GM18505 (cell line): ENCODE data around the gene NIN.

Experiments used
- ATAC-seq: cut with Tn5 transposase; IDR thresholded peaks from one replicate; pipeline ENCODE4 v1.9.1; 2021; ENCODE audit not compliant: unreplicated experiment
- POLR2A ChIP-seq: IDR thresholded peaks from 4 replicates; pipeline ENCODE4 v1.6.1; 2011; ENCODE audit warnings: borderline replicate concordance; ENCODE audit not compliant: insufficient read depth, insufficient read length; ENCODE audit errors: extremely low read depth

NIN gene

DNA sequence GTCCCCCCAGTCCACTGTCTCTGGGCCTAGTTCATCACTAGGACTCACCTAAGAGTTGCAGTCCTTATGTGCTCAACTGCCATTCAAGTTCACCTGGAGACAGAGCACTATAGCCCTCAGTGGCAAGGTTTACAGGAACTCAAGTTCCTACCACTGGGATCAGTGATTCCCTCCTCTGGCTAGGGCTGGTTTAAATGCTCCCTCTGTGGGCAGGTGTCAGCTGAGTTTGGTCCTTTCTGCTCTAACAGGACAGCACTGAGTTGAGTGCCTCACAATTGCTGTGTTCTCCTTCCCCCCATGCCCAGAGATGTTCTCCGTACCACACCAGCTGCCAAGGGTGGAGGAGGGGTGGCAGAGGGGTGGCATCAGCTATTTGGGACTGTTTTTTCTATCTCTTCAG lies 142.1 kb downstream of the NIN start:
- ATAC-seq: no peak
- no peak for TF ChIP-seq POLR2A

DNA sequence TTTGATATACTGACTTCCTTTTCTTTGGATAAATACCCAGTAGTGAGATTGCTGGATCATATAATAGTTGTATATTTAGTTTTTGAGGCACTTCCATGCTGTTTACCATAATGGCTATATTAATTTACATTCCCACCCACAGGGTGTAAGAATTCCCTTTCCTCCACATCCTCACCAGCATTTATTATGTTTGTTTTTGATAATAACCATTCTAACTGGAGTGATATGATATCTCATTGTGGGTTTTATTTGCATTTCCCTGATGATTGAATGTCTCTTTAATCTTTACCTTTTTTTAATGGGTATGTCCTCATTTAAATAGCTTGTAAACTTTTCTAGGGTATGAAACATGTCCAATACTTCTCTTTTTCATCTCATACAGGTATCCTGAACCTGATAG lies 151.3 kb downstream of the NIN start:
- no peak for TF ChIP-seq POLR2A
- no peak for ATAC-seq

DNA sequence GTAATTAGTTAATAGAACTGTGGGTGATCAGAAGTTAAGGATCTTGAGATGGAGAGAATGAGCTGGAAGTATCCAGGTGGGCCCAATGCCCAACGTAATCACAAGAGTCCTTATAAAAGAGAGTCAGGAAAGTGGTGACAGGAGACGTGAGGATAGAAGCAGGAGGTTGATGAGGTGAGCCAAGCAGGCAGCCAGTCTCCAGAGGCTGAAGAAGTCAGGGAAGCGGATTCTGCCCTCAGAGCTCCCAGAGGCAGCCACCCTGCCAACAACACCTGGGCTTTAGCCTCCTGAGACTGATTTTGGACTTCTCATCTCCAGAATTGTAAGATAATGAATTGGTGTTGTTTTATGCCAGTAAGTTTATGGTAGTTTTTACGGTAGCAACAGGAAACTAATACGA lies 152.8 kb downstream of the NIN start:
- no peak for ATAC-seq
- TF ChIP-seq POLR2A: no peak

DNA sequence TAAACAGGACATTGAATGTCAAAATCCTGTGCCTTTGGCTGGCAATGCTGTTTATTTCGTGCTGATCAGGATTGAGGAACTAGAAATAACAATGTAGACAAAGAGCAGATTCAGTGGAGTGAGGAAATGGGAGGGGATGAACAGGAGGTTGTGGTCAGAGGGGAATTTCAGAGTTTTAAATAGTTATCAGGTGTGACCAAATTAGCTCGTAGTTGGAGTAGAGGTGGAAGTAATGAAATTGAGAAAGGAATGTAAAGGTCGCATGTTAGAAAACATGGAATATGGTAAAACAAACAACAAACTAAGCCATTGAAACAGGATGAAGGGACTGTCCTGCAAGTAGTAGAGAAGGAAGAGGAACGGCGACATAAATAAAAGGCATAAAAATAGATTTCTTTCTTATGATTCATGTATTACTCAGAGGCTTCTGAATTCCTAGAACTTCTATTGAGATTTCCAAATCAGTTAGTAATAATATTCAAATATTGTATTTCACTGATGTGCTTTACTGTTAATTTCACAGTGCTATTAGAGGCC lies 153.4 kb downstream of the NIN start:
- ATAC-seq: no peak

DNA sequence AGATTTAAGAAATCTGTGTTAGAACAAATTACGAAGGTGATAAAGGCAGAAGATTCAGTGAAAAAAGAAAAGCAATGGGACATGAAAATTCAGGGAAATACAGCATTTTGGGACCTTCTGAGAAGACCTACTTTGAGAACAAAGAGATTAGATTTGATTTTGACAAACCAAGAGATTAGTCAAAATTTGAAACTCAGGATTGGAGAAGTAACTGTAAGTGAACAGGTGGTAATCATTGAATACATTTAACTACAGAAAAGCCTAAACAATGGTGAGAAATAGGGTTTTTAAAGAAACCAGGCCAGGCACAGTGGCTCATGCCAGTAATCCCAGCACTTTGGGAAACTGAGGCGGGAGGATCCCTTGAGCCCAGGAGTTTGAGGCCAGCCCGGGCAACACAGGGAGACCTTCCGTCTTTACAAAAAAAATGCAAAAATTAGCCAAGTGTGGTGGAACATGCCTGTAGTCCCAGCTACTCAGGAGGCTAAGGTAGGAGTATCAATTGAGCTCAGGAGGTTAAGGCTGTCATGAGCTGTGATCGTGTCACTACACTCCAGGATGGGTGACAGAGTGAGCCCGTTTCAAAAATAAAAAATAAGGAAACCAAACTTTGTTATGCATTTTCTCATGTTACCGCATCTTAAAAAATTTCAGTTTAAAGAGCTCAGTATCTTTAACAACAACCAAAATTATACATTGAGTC lies 154.0 kb downstream of the NIN start:
- no peak for TF ChIP-seq POLR2A
- no peak for ATAC-seq

More for the DNA sequence above, 153.4 kb downstream of the NIN start:
- TF ChIP-seq POLR2A: no peak

DNA sequence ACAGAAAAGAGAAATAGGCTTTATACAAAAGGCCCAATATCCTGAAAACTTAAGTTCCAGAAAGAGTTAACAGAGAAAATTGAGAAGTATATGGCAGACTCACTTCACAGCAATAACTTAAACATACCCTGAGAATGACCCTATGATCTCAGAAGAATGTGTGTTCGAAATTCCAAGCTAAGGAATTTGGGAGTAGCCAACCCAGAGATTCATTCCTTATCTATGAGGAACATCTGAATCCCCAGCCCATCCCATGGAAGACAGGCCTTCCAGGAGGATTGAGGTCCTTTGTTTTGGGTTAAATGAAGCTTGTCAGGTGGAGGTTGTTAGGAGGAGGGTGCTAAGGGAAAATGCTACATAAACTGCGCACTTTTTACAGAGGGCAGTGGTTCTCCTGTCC lies 155.4 kb downstream of the NIN start:
- TF ChIP-seq POLR2A: no peak
- no peak for ATAC-seq

DNA sequence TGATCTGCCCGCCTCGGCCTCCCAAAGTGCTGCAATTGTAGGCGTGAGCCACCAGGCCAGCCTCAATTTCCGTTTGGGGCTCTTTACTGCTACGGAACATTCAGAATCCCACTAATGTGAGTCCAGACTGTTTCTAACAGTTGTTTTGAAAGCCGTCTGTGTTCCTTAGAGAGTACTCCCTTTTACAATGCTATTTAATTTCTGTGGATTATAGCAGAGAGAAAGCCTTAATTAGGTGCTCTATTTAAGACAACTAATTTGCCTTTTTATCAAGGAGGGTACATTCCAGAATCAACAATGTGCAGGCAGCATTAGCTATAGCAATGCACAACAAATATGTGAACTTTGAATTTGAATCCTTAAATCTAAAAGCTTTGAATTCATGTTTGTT lies 160.1 kb downstream of the NIN start:
- ATAC-seq: no peak
- TF ChIP-seq POLR2A: no peak

DNA sequence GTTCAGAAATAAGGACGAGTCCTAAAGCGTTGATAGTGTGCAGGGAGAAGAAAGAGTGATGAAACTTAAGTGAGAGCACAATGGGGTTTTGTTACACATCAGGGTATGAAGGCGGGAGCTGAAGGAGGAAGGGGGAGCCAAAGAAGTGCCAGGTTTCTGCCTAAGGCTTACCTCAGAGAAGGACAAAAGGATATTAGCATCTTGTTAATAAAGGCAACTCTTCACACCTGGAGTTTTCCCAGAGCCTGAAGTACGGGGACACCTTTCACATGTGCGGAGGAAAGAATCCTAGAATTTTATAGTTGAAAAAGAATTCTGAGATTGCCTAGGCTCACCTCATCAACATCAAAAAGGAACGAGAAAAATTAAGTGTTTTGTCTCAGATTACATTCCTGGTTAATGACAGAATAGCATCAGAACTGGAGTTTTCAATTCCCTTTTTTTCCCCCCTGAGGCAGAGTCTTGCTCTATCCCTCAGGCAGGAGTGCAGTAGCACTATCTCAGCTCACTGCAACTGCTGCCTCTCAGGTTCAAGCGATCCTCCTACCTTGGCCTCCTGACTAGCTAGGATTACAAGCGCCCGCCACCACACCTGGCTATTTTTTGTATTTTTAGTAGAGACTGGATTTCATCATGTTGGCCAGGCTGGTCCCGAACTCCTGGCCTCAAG lies 160.6 kb downstream of the NIN start:
- ATAC-seq: no peak
- no peak for TF ChIP-seq POLR2A
